C4-2B (cell line): ENCODE results near the gene HEATR5B.

ENCODE experiments used
- CTCF ChIP-seq: fragments of 450-650 bp; conservative IDR thresholded peaks from 2 replicates; pipeline ENCODE4 v1.5.1; 2017; ENCODE audit warnings: mild to moderate bottlenecking
- ZFX ChIP-seq: fragments of 450-650 bp; IDR thresholded peaks from 2 replicates; pipeline ENCODE4 v1.6.1; 2017

GRCh38 chr2:36960005-36960675, 124.0 kb downstream of the HEATR5B start:
- no peak for TF ChIP-seq CTCF
- no peak for TF ChIP-seq ZFX
